Stimulated activated naive CD8-positive, alpha-beta T cell treated with anti-CD3 and anti-CD28 coated beads, Interleukin-15, amount 100 ng/mL, for 72 hours (primary cell): ENCODE results near the gene KCNV2.
"Not testable (repeated sequence)": the region's sequence is repeated elsewhere in the genome, so short reads cannot be mapped to it uniquely, and the experiment has no call there.

Source experiments
- ATAC-seq: fragments of 150-1000 bp; cut with Tn5 transposase; 2 replicates; pipeline ENCODE4 v1.10.0; 2021; ENCODE audit warnings: mild to moderate bottlenecking, moderate library complexity
- DNase-seq, 2 donors: peaks; one replicate each; pipeline ENCODE4 v3.0.0; 2021 to 2022
- H3K27ac Mint-ChIP-seq, 2 donors: one replicate each; pipeline ENCODE4 v1.8.0; 2022; ENCODE audit warnings: mild to moderate bottlenecking in 2 of 2, mixed read lengths in 2 of 2, moderate library complexity in 2 of 2
- H3K27me3 Mint-ChIP-seq: one replicate; pipeline ENCODE4 v1.8.0; 2022; ENCODE audit warnings: mixed read lengths
- H3K4me1 Mint-ChIP-seq: one replicate; pipeline ENCODE4 v1.8.0; 2022; ENCODE audit warnings: mild to moderate bottlenecking, mixed read lengths
- H3K4me3 Mint-ChIP-seq, 2 donors: one replicate each; pipeline ENCODE4 v1.8.0; 2022; ENCODE audit warnings: mild to moderate bottlenecking in 2 of 2, mixed read lengths in 2 of 2, moderate library complexity in 1 of 2
- H3K9me3 Mint-ChIP-seq, 2 donors: one replicate each; pipeline ENCODE4 v1.8.0; 2022; ENCODE audit warnings: mixed read lengths in 2 of 2

Gene KCNV2

DNA sequence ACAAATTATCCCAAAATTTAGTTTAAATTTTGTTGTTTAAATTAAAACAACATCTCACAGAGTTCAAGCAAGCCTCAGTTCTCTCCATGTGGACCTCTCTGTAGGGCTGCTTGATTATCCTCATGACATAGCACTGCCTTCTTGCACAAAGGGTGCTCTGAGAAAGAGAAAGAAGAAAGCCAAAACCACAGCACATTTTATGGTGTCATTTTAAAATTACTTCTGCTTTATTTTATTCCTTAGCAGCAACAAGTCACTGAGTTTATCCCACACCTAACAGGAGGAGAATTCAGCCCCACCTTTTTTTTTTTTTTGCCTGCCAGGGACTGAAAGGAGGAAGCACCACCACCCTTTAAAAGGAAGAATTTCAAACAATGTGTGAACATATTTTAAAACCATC lies 12.8 kb upstream of the KCNV2 start:
- no peak for DNase-seq
- Mint-ChIP-seq H3K9me3 (no peaks in the 10 kb centered on the region), H3K4me1 (no peaks in the 10 kb centered on the region), H3K27me3 (no peaks in the 10 kb centered on the region), H3K4me3 (no peak overlapping the region), H3K27ac (no peak overlapping the region)
- ATAC-seq = no peak

DNA sequence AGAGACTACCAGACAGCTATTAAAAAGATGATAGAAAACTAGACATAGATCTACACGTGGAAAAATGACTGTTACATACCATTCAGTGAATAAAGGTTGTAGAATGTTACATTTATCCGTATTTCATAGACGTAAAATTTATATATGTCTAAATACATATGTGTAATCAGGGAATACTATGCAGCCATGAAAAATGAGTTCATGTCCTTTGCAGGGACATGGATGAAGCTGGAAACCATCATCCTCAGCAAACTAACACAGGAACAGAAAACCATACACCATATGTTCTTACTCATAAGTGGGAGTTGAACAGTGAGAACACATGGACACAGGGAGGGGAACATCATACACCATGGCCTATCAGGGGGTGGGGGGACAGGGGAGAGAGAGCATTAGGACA lies 10.1 kb upstream of the KCNV2 start:
- not testable (repeated sequence) for H3K4me1 Mint-ChIP-seq, H3K27me3 Mint-ChIP-seq, ATAC-seq, H3K9me3 Mint-ChIP-seq, H3K27ac Mint-ChIP-seq, H3K4me3 Mint-ChIP-seq, DNase-seq

DNA sequence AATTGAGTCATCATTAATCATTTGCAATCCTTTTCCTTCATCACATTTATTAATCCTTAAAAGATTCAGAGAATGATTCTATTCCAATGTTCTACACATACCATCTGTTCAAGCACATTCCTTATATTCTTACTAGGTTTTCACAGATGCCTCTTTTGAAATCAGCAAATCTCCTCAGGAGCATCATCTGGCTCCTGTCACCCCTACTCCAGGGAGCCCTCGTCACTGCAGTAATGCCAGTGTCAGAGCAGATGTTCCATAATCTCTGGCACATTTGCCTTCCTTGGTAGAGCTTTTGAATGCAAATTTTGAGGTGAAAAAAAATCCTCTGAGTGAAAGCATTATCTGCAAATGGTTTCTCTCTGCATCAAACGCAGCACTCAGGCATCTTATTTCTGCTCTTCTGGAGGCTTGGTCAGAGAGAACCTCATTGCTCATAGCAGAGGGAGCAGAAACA lies 7.6 kb upstream of the KCNV2 start:
- ATAC-seq = no peak
- no peak for DNase-seq
- Mint-ChIP-seq H3K27ac (no peak overlapping the region), H3K27me3 (no peaks in the 10 kb centered on the region), H3K4me1 (no peaks in the 10 kb centered on the region), H3K9me3 (peaks cover 5 to 8% of the 10 kb centered on the region in 2 donors), H3K4me3 (no peak overlapping the region)

DNA sequence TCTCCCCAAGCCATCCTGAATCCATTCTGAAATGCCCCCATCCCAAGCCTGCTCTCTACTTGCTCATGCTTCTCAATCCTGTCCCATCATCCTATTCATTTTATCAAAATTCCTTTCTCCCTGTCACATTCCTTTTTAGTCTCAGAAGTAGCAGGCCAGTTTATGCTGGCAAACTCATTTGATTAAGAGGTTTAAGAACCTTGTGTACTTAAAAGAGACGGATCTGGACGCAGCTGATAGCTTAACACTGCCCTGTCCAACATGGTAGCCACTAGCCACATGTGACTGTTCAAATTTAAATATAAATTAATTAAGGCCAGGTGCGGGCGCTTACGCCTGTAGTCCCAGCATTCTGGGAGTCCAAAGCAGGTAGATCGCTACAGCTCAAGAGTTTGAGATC lies 5.6 kb upstream of the KCNV2 start:
- ATAC-seq (no peak), DNase-seq (no peak)
- H3K4me3 Mint-ChIP-seq = no peak overlapping the region
- H3K4me1 Mint-ChIP-seq = no peaks in the 10 kb centered on the region
- H3K27ac Mint-ChIP-seq = no peak overlapping the region
- H3K27me3 Mint-ChIP-seq = no peaks in the 10 kb centered on the region
- peaks cover 5 to 8% of the 10 kb centered on the region in 2 donors for H3K9me3 Mint-ChIP-seq

DNA sequence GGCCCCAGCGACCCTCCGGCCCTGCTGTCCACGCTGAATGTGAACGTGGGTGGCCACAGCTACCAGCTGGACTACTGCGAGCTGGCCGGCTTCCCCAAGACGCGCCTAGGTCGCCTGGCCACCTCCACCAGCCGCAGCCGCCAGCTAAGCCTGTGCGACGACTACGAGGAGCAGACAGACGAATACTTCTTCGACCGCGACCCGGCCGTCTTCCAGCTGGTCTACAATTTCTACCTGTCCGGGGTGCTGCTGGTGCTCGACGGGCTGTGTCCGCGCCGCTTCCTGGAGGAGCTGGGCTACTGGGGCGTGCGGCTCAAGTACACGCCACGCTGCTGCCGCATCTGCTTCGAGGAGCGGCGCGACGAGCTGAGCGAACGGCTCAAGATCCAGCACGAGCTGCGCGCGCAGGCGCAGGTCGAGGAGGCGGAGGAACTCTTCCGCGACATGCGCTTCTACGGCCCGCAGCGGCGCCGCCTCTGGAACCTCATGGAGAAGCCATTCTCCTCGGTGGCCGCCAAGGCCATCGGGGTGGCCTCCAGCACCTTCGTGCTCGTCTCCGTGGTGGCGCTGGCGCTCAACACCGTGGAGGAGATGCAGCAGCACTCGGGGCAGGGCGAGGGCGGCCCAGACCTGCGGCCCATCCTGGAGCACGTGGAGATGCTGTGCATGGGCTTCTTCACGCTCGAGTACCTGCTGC lies 839 bp downstream of the KCNV2 start:
- no peaks in the 10 kb centered on the region for H3K4me1 Mint-ChIP-seq
- peaks cover 5 to 26% of the 10 kb centered on the region in 2 donors for H3K9me3 Mint-ChIP-seq
- no peaks in the 10 kb centered on the region for H3K27me3 Mint-ChIP-seq
- H3K27ac Mint-ChIP-seq = no peak overlapping the region
- no peak for ATAC-seq
- DNase-seq = no peak
- H3K4me3 Mint-ChIP-seq = no peak overlapping the region

DNA sequence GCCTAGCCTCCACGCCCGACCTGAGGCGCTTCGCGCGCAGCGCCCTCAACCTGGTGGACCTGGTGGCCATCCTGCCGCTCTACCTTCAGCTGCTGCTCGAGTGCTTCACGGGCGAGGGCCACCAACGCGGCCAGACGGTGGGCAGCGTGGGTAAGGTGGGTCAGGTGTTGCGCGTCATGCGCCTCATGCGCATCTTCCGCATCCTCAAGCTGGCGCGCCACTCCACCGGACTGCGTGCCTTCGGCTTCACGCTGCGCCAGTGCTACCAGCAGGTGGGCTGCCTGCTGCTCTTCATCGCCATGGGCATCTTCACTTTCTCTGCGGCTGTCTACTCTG lies 1.4 kb downstream of the KCNV2 start:
- Mint-ChIP-seq H3K9me3 (peaks cover under 1 to 20% of the 10 kb centered on the region in 2 donors), H3K4me3 (no peak overlapping the region), H3K27me3 (no peaks in the 10 kb centered on the region), H3K4me1 (no peaks in the 10 kb centered on the region), H3K27ac (peak overlapping the region in 1 of 2 donors; percentile 40)
- DNase-seq (no peak), ATAC-seq (no peak)

DNA sequence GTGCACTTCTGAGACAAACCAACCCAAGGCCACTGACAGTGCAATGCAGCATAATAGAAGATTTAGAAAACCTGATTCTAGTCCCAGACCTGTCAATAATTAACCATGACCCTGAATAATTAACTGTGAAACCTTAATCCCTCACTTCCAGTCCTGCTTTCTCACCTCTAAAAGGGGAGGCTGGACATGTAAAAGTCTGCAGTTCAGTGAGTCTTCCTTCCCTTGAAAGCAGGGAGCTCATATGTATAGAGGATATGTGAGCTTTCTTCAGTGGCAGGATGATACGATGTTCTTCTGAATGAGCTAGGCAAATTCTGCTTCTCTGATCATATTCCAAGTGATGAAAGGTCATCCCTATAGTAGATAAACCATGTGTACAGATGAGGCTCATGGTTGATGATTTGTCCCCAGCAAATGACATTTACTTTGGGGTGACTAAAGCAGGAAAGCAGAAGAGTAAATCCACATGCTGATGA lies 2.9 kb downstream of the KCNV2 start:
- H3K4me1 Mint-ChIP-seq = no peaks in the 10 kb centered on the region
- no peak overlapping the region for H3K27ac Mint-ChIP-seq
- ATAC-seq = no peak
- DNase-seq = no peak
- H3K27me3 Mint-ChIP-seq = no peaks in the 10 kb centered on the region
- H3K9me3 Mint-ChIP-seq = peaks cover 0 to 18% of the 10 kb centered on the region in 2 donors
- no peak overlapping the region for H3K4me3 Mint-ChIP-seq

DNA sequence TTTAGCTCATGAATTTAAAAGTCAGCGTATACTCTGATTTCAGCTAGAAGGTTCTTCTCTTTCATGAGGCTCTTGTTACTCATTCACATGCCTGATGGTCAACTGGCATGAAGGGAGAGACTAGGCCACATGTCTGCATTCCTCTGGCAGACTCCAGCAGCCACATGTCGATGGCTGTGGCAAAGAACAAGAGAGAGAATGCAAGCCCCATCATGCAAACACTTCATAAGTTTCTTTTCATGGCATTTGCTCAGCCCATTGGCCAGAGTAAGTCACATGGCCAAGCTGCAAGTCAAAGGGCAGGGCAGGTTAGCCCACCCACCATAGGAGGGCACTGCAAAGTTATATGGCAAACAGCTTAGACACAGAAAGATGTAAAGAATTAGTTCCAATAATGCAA lies 5.4 kb downstream of the KCNV2 start:
- ATAC-seq = no peak
- Mint-ChIP-seq H3K27me3 (no peaks in the 10 kb centered on the region), H3K4me3 (no peak overlapping the region), H3K9me3 (peaks cover 0 to 12% of the 10 kb centered on the region in 2 donors), H3K27ac (no peak overlapping the region), H3K4me1 (no peaks in the 10 kb centered on the region)
- DNase-seq = no peak

DNA sequence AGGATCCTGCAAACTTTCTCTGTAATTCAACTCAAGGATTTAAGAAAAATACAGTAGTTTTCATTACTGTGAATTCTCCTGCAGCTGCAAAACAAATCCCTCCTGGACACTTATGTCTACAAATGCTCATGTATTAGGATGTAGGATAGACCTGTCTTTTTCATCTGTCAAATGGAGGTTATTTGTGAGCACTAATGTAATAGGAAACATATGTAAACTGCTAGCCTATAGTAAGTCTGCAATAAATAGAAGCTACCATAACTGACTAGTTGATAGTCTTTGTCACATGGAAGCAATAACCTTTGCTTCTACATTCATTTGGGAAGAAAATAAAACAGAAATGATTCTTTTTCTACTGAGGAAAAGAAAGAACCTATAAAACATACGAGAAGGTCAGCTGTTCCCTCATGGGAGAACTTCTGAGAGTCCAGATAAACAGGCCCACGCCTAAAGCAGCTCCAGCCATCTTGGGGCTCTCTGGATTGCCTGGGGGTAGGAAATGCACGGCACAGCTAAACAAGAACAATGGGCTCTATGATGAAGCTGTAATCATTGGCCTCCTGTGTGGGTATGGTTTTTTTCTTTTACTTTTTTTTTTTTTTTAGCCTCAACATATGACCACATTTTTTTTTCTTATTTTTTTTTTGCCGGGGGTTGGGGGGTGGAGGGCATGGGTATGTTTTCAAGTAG lies 6.2 kb downstream of the KCNV2 start:
- Mint-ChIP-seq H3K27me3 (no peaks in the 10 kb centered on the region), H3K4me1 (peaks cover 6% of the 10 kb centered on the region), H3K27ac (no peak overlapping the region), H3K4me3 (no peak overlapping the region), H3K9me3 (peaks cover 0 to 9% of the 10 kb centered on the region in 2 donors)
- no peak for DNase-seq
- ATAC-seq = no peak

DNA sequence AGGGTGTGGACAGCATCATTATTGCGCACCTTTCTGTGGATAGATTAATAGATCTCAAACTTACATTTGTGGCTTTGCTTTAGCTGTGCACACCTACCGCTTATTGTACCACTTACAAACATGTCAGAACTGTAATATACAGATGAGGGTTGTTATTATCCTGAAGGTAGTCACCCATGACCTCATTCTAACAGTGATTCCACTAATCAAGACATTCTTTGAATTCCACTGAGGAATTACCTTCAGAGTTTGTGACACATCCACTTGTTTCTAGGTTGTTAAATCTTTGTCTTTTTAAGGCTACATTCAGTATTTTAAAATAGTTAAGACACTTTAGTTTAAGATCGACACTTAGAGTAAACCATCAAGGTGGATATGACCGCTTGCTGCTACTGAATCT lies 7.8 kb downstream of the KCNV2 start:
- Mint-ChIP-seq H3K9me3 (no peaks in the 10 kb centered on the region), H3K27me3 (no peaks in the 10 kb centered on the region), H3K27ac (no peak overlapping the region), H3K4me1 (peaks cover 6% of the 10 kb centered on the region), H3K4me3 (no peak overlapping the region)
- DNase-seq (no peak), ATAC-seq (no peak)

DNA sequence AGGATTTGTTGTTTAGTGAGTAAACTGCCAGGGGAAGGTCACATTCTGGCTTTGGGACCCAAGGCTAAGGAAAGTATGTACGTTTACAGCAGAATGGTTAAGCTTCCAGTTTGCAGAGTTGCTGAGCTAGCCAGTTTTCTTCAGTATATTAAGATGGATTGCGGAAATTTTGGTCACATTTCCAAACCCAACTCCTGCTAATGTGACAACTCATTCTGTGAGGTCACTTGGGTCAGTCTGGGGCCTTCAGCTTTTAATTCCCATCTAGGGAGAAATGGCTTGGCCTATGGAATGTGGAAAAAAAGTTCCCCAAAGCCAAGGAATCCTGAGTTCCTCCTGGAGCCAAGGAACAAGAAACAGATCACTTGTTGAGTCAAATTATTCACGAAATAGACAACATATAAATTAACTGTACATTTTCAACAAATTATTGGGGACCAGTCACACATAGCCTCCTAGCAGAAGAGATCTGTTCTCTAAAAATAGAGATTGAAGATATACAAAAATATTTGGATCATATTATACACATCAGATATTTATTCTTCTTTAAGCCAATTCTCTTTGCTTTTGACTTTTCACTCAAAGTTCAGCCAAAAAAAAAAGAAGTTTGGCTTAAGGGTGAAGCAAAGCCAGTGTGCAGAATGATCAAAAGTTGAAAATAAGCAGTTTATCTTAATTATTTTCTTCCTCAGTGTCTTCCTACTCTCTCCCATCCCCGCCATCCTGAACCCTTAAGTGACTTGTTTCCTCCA lies 8.8 kb downstream of the KCNV2 start:
- DNase-seq (no peak), ATAC-seq (no peak)
- Mint-ChIP-seq H3K27me3 (no peaks in the 10 kb centered on the region), H3K4me3 (no peak overlapping the region), H3K27ac (no peak overlapping the region), H3K9me3 (no peaks in the 10 kb centered on the region), H3K4me1 (peaks cover 6% of the 10 kb centered on the region)

DNA sequence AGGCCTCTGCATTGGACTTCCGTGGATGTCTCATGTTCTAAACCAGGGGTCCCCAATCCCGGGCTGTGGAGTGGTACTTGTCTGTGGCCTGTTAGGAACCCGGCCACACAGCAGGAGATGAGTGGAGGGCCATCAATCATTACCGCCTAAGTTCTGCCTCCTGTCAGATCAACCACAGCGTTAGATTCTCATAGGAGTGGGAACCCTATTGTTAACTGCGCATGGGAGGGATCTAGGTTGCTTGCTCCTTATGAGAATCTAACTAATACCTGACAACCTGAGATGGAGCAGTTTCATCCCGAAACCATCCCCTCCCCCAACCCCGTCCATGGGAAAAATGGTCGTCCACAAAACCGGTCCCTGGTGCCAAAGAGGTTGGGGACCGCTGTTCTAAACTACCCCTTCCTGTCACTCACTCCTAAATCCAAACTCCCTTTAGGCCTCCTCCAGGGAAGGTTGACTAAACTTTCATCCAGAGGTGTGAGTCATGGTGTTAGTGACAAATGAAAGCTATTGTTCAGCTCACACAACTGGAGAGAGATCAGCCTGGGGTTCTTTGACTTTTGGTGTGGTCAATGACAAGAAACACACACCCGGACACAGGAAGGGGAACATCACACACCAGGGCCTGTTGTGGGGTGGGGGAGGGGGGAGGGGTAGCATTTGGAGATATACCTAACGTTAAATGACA lies 9.5 kb downstream of the KCNV2 start:
- ATAC-seq (no peak), DNase-seq (no peak)
- Mint-ChIP-seq H3K27me3 (no peaks in the 10 kb centered on the region), H3K4me1 (peaks cover 6% of the 10 kb centered on the region), H3K9me3 (no peaks in the 10 kb centered on the region), H3K27ac (no peak overlapping the region), H3K4me3 (no peak overlapping the region)

DNA sequence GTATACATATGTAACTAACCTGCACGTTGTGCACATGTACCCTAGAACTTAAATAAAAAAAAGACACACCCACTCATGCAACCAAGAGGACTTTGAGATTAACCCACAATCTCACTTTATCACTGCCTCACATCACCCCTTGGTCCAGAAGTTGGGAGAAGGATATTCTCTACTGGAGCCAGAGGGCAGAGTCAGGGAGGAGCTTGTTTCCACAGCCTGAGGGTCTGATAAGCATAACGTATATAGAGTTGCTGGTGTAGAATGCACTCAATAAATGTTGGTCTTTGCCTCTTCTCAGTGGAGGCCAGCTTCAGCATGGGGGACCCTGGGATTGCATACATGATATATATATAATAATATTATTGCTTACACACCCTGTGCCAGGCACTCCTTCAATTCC lies 10.1 kb downstream of the KCNV2 start:
- Mint-ChIP-seq H3K9me3 (no peaks in the 10 kb centered on the region), H3K4me1 (peaks cover 6% of the 10 kb centered on the region), H3K27ac (no peak overlapping the region), H3K4me3 (no peak overlapping the region), H3K27me3 (no peaks in the 10 kb centered on the region)
- DNase-seq (no peak), ATAC-seq (no peak)

DNA sequence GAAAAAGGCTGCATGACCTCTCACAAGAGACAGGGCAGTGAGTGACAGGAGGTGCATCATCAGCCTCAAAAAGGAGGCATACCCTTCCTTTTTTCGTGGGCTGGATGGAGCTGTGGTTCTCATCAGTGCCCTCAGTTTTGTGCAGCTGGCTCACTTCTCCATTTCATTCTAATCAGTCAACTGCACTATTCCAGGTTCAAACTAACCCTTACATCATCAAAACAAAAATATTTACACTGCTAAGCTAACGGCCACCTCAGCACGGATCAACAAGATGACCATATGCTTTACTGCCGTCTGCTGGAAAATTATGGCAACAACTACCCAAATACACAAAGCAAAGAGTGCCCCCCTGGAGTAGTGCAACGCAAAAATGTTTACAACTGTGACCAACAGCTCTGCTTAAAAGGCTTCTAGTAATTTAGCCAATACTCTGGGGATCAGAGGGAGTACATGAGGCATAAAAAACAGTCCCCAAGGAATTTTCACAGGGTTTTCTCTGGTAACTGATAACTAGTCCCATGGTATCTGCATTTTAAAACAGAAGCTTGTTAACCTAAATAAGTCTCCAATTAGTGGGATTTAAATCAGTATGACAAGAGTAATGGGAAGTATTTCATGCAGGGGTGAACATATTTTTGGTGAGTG lies 10.8 kb downstream of the KCNV2 start:
- no peak for DNase-seq
- Mint-ChIP-seq H3K4me3 (no peak overlapping the region), H3K9me3 (no peaks in the 10 kb centered on the region), H3K27ac (no peak overlapping the region), H3K27me3 (no peaks in the 10 kb centered on the region), H3K4me1 (peaks cover 6% of the 10 kb centered on the region)
- peak; percentile 57 for ATAC-seq

DNA sequence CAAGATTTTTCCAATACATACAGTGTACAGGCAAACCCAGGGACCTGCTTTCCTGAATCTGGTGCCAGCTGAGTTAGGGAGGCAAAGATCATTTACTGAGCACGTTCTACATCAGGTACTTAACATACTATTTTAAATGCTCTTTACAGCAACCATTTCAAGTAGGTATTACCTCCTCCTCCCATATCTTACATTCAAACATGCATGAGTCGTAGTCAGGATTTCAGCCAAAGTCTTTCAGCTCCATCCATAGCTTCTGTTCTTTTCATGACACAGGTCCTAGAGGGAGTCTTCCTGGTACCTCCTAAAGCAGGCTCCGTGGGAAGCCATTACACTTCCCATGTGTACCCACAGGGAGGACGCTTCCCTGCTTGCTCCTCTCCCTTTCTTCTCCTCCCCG lies 11.7 kb downstream of the KCNV2 start:
- no peak for ATAC-seq
- no peak overlapping the region for H3K27ac Mint-ChIP-seq
- H3K4me1 Mint-ChIP-seq = peaks cover 6% of the 10 kb centered on the region
- H3K9me3 Mint-ChIP-seq = no peaks in the 10 kb centered on the region
- H3K27me3 Mint-ChIP-seq = no peaks in the 10 kb centered on the region
- DNase-seq = no peak
- no peak overlapping the region for H3K4me3 Mint-ChIP-seq
